Measurements from ENCODE around the gene WWOX. TPM values are rescaled to one million over a fixed set of nuclear protein-coding genes. Genes with fewer than 3 reads are reported as not detected.

Gene WWOX
- total RNA-seq, 2 donors from 2014 or later, result 30.0 to 35.4 TPM

GRCh38 chr16:78594191-78594590, 494.7 kb downstream of the WWOX start:
- no peak overlapping the region for H3K27ac ChIP-seq (ENCODE audit: low read depth, low read length)
- TF ChIP-seq, protein P1, sequence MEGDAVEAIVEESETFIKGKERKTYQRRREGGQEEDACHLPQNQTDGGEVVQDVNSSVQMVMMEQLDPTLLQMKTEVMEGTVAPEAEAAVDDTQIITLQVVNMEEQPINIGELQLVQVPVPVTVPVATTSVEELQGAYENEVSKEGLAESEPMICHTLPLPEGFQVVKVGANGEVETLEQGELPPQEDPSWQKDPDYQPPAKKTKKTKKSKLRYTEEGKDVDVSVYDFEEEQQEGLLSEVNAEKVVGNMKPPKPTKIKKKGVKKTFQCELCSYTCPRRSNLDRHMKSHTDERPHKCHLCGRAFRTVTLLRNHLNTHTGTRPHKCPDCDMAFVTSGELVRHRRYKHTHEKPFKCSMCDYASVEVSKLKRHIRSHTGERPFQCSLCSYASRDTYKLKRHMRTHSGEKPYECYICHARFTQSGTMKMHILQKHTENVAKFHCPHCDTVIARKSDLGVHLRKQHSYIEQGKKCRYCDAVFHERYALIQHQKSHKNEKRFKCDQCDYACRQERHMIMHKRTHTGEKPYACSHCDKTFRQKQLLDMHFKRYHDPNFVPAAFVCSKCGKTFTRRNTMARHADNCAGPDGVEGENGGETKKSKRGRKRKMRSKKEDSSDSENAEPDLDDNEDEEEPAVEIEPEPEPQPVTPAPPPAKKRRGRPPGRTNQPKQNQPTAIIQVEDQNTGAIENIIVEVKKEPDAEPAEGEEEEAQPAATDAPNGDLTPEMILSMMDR (conservative IDR thresholded peaks at IDR 0.05), result no peak
- Mint-ChIP-seq H3K27me3 (ENCODE audit: insufficient read depth) (peaks cover 1% of the 10 kb centered on the region), H3K4me3 (no peak overlapping the region), H3K4me1 (peaks cover 15% of the 10 kb centered on the region), H3K36me3 (ENCODE audit: low read depth) (no peaks in the 10 kb centered on the region), H3K9me3 (no peaks in the 10 kb centered on the region), H3K27ac (no peak overlapping the region)
- no peak for DNase-seq
- 81% methylated on average over 7 of the region's 7 CpGs; no CpG with 5 or more reads in 1 of the 2 experiments for whole genome bisulfite sequencing, 2 experiments (ENCODE audit: insufficient coverage in 1 of 2, insufficient read length in 1 of 2)
- no peaks in the 10 kb centered on the region for H3K9me3 ChIP-seq (ENCODE audit: control insufficient read depth, low read length)
- H3K4me3 ChIP-seq (ENCODE audit: low read length), result no peak overlapping the region
- H3K9ac ChIP-seq (ENCODE audit: extremely low read depth, low read length, poor library complexity, severe bottlenecking), result no peak overlapping the region
- H3K27me3 ChIP-seq (ENCODE audit: control insufficient read depth, insufficient read depth, low read length, poor library complexity, severe bottlenecking), result no peaks in the 10 kb centered on the region
- no peaks in the 10 kb centered on the region for H3K36me3 ChIP-seq (ENCODE audit: control insufficient read depth, insufficient read depth, low read length)
- H3K4me1 ChIP-seq (ENCODE audit: control insufficient read depth, insufficient read depth, low read length), result no peaks in the 10 kb centered on the region

- Mint-ChIP-seq H3K36me3 (ENCODE audit: low read depth) (no peaks in the 10 kb centered on the region), H3K27ac (no peak overlapping the region), H3K4me3 (no peak overlapping the region), H3K9me3 (no peaks in the 10 kb centered on the region), H3K4me1 (peaks cover 18% of the 10 kb centered on the region), H3K27me3 (ENCODE audit: insufficient read depth) (no peaks in the 10 kb centered on the region)
- no peak for DNase-seq
- H3K4me3 ChIP-seq (ENCODE audit: low read length), result no peak overlapping the region
- no peak overlapping the region for H3K27ac ChIP-seq (ENCODE audit: low read depth, low read length)
- 87 to 94% methylated on average over 6 to 10 of the region's 10 CpGs for WGBS, 2 experiments (ENCODE audit: insufficient coverage in 1 of 2, insufficient read length in 1 of 2)
- TF ChIP-seq, protein P1 (conservative IDR thresholded peaks at IDR 0.05), result no peak
- no peak overlapping the region for H3K9ac ChIP-seq (ENCODE audit: extremely low read depth, low read length, poor library complexity, severe bottlenecking)
- no peaks in the 10 kb centered on the region for H3K9me3 ChIP-seq (ENCODE audit: control insufficient read depth, low read length)
- H3K4me1 ChIP-seq (ENCODE audit: control insufficient read depth, insufficient read depth, low read length), result no peaks in the 10 kb centered on the region
- H3K36me3 ChIP-seq (ENCODE audit: control insufficient read depth, insufficient read depth, low read length), result no peaks in the 10 kb centered on the region
- H3K27me3 ChIP-seq (ENCODE audit: control insufficient read depth, insufficient read depth, low read length, poor library complexity, severe bottlenecking), result no peaks in the 10 kb centered on the region
Measured at GRCh38 chr16:78596348-78596995, 497.0 kb downstream of the WWOX start.

DNA sequence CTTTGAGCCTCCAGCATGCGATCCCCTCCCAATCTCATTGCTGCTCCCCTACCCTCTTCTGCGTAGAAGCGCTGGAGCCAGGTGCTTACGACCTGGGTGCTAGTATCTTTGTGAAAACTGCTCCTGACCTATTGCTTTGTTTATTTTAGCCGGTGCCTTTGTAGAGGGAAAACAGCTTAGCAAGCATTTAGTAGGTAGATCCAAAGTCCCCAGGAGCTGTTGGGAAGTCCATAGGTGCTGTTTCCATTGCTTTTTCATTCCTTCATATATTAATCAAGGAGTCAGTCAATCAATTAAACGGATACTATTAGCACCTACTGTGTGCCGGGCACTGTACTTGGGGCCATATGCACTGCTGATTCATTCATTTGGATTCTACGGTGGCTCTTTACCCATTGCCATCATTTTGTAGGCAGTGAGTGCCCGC, 497.6 kb downstream of the WWOX start:
- no peak overlapping the region for H3K27ac Mint-ChIP-seq

More for the DNA sequence above, 497.6 kb downstream of the WWOX start:
- Mint-ChIP-seq H3K9me3 (no peaks in the 10 kb centered on the region), H3K36me3 (ENCODE audit: low read depth) (no peaks in the 10 kb centered on the region), H3K4me3 (no peak overlapping the region), H3K4me1 (peaks cover 18% of the 10 kb centered on the region), H3K27me3 (ENCODE audit: insufficient read depth) (no peaks in the 10 kb centered on the region)
- Histone ChIP-seq H3K27ac (ENCODE audit: low read depth, low read length) (no peak overlapping the region), H3K9ac (ENCODE audit: extremely low read depth, low read length, poor library complexity, severe bottlenecking) (no peak overlapping the region), H3K9me3 (ENCODE audit: control insufficient read depth, low read length) (no peaks in the 10 kb centered on the region), H3K4me3 (ENCODE audit: low read length) (peak overlapping the region; percentile 53), H3K4me1 (ENCODE audit: control insufficient read depth, insufficient read depth, low read length) (no peaks in the 10 kb centered on the region), H3K27me3 (ENCODE audit: control insufficient read depth, insufficient read depth, low read length, poor library complexity, severe bottlenecking) (no peaks in the 10 kb centered on the region), H3K36me3 (ENCODE audit: control insufficient read depth, insufficient read depth, low read length) (no peaks in the 10 kb centered on the region)
- DNase-seq, result no peak
- TF ChIP-seq, protein P1 (conservative IDR thresholded peaks at IDR 0.05), result no peak
- WGBS, 2 experiments (ENCODE audit: insufficient coverage in 1 of 2, insufficient read length in 1 of 2), result 92 to 99% methylated on average over 6 to 9 of the region's 9 CpGs

Data from endodermal cell (in vitro differentiated cells).